ENCODE results near the gene SPECC1. TPM values are rescaled to one million over a fixed set of nuclear protein-coding genes. Genes with fewer than 3 reads are reported as not detected.

SPECC1 gene
- total and polyA plus RNA-seq, 9 of the 15 experiments (the other 6 are each of a cell fraction or from before 2014, with no cell fraction given): 2.4 to 19.6 (median 14.7) TPM

- ChIA-PET CTCF (ENCODE audit: low intra/inter-chr PET ratio) (no interaction called here), POLR2A (no interaction called here)
- Histone ChIP-seq H3K9ac (ENCODE audit: insufficient read depth in 1 of 2, low read depth in 2 of 2, low read length in 2 of 2) (no peak overlapping the region), H3K79me2 (ENCODE audit: control insufficient read depth, insufficient read depth, low read length) (no peaks in the 10 kb centered on the region), H2AFZ (ENCODE audit: low read depth, low read length) (no peak overlapping the region), H3K9me3 (replicated peaks; ENCODE audit: control insufficient read depth, insufficient read depth, low read depth, low read length) (no peaks in the 10 kb centered on the region), H3K9me1 (ENCODE audit: control insufficient read depth, insufficient read depth, low read length) (no peaks in the 10 kb centered on the region), H3K36me3 (ENCODE audit: control insufficient read depth, insufficient read depth, low read length) (no peaks in the 10 kb centered on the region), H3K4me3 (no peak overlapping the region), H4K20me1 (replicated peaks; ENCODE audit: control insufficient read depth, insufficient read depth, low read length) (no peaks in the 10 kb centered on the region), H3K4me1 (replicated peaks in 1 of 2; ENCODE audit: control insufficient read depth in 2 of 2, insufficient read depth in 2 of 2, low read length in 2 of 2) (no peaks in the 10 kb centered on the region; a peak in 1 of 5 replicates), H3K4me2 (ENCODE audit: insufficient read depth, low read length) (no peak overlapping the region), H3K27ac (ENCODE audit: extremely low read depth, low read depth, low read length) (no peak overlapping the region), H3K27me3 (ENCODE audit: control insufficient read depth in 2 of 2, insufficient read depth in 2 of 2, low read length in 2 of 2) (no peaks in the 10 kb centered on the region)
- FAIRE-seq (no peak), DNase-seq (ENCODE audit: extremely low read depth in 1 of 4, low spot score in 3 of 4) (no peak), ATAC-seq (no peak)
- TF ChIP-seq SIRT6 (IDR thresholded peaks at IDR 0.05; ENCODE audit: low read depth, low read length) (no peak), KDM1A (IDR thresholded peaks at IDR 0.05) (no peak), ZBTB34 (CRISPR knock-in tag; IDR thresholded peaks at IDR 0.05) (no peak), OTX1 (CRISPR knock-in tag; IDR thresholded peaks at IDR 0.05) (no peak)
- intact Hi-C loops (cut with micrococcal nuclease) (no loop called here), in situ Hi-C loops (cut with MboI) (no loop called here)
- WGBS (ENCODE audit: insufficient coverage, low coverage, missing lambda C conversion rate): 87% methylated on average over 3 of the region's 3 CpGs
- BruUV-seq (replicated peaks): no TSS peak
Observed at GRCh38 chr17:20242271-20242670, 233.1 kb downstream of the SPECC1 start.

DNA sequence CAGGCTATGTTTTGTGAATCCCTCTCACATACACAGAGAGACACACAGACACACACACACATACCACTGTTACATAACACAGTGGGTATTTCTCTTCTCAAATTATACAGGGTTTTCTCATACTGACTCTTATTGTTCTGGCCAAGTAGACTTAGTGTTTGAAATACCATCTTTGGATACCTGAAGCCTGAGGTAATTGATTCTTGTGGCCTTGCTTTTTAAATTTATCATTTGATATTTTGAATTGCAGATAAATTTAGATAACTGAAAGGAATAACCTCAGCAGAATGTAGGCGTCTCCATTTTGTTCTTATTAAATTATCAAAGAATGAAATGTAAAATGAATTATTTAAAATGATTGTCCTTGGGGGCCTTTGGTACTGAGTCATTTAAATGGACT lies 234.4 kb downstream of the SPECC1 start:
- H4K20me1 ChIP-seq (replicated peaks; ENCODE audit: control insufficient read depth, insufficient read depth, low read length): no peaks in the 10 kb centered on the region
- DNase-seq (ENCODE audit: extremely low read depth in 1 of 4, low spot score in 3 of 4): no peak
- no peaks in the 10 kb centered on the region for H3K27me3 ChIP-seq (ENCODE audit: control insufficient read depth in 2 of 2, insufficient read depth in 2 of 2, low read length in 2 of 2)
- no peaks in the 10 kb centered on the region; the same call in 1 of the 2 replicates for H3K9me3 ChIP-seq (replicated peaks; ENCODE audit: control insufficient read depth, insufficient read depth, low read depth, low read length)
- POLR2A ChIA-PET: no interaction called here
- H3K4me2 ChIP-seq (ENCODE audit: insufficient read depth, low read length): no peak overlapping the region
- no peaks in the 10 kb centered on the region for H3K79me2 ChIP-seq (ENCODE audit: control insufficient read depth, insufficient read depth, low read length)
- no peak for FAIRE-seq
- WGBS (ENCODE audit: insufficient coverage, low coverage, missing lambda C conversion rate): 77% methylated on average over 1 of the region's 1 CpG
- H3K27ac ChIP-seq (ENCODE audit: extremely low read depth, low read depth, low read length): no peak overlapping the region
- no peak overlapping the region for H3K4me3 ChIP-seq
- no peaks in the 10 kb centered on the region for H3K36me3 ChIP-seq (ENCODE audit: control insufficient read depth, insufficient read depth, low read length)
- intact Hi-C loops (cut with micrococcal nuclease): no loop called here
- CTCF ChIA-PET (ENCODE audit: low intra/inter-chr PET ratio): no interaction called here
- ATAC-seq: no peak
- no peak overlapping the region for H3K9ac ChIP-seq (ENCODE audit: insufficient read depth in 1 of 2, low read depth in 2 of 2, low read length in 2 of 2)
- BruUV-seq (replicated peaks): no TSS peak
- in situ Hi-C loops (cut with MboI): no loop called here
- no peaks in the 10 kb centered on the region; a peak in 1 of 5 replicates for H3K4me1 ChIP-seq (replicated peaks in 1 of 2; ENCODE audit: control insufficient read depth in 2 of 2, insufficient read depth in 2 of 2, low read length in 2 of 2)
- H2AFZ ChIP-seq (ENCODE audit: low read depth, low read length): no peak overlapping the region
- H3K9me1 ChIP-seq (ENCODE audit: control insufficient read depth, insufficient read depth, low read length): no peaks in the 10 kb centered on the region
- TF ChIP-seq PHB (CRISPR knock-in tag; IDR thresholded peaks at IDR 0.05) (no peak), PHF8 (IDR thresholded peaks at IDR 0.05; ENCODE audit: borderline replicate concordance, low read length) (no peak), MECOM (CRISPR knock-in tag; IDR thresholded peaks at IDR 0.05) (no peak), XRCC4 (IDR thresholded peaks at IDR 0.05; ENCODE audit: extremely low read depth, insufficient read depth, insufficient read length) (no peak), EGR1 (conservative IDR thresholded peaks at IDR 0.05) (no peak), HNRNPL (IDR thresholded peaks at IDR 0.05; ENCODE audit: low read depth, low read length) (no peak)
- TF ChIP-seq, protein P1, sequence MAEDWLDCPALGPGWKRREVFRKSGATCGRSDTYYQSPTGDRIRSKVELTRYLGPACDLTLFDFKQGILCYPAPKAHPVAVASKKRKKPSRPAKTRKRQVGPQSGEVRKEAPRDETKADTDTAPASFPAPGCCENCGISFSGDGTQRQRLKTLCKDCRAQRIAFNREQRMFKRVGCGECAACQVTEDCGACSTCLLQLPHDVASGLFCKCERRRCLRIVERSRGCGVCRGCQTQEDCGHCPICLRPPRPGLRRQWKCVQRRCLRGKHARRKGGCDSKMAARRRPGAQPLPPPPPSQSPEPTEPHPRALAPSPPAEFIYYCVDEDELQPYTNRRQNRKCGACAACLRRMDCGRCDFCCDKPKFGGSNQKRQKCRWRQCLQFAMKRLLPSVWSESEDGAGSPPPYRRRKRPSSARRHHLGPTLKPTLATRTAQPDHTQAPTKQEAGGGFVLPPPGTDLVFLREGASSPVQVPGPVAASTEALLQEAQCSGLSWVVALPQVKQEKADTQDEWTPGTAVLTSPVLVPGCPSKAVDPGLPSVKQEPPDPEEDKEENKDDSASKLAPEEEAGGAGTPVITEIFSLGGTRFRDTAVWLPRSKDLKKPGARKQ (CRISPR knock-in tag; IDR thresholded peaks at IDR 0.05): no peak
